ENCODE data around the gene TNFSF8.

TNFSF8 gene

GRCh38 chr9:114908104-114908622, 22.2 kb downstream of the TNFSF8 start (continued):
- TF ChIP-seq ZSCAN18 (tag by site-specific recombination; IDR thresholded peaks at IDR 0.05) (no peak), ZNF169 (tag by site-specific recombination; IDR thresholded peaks at IDR 0.05) (no peak), GLI4 (tag by site-specific recombination; IDR thresholded peaks at IDR 0.05) (no peak), KLF9 (tag by site-specific recombination; IDR thresholded peaks at IDR 0.05; ENCODE audit: low read depth) (no peak), ZNF513 (tag by site-specific recombination; IDR thresholded peaks at IDR 0.05) (no peak), ZNF510 (tag by site-specific recombination; IDR thresholded peaks at IDR 0.05; ENCODE audit: insufficient replicate concordance) (no peak), GLIS2 (tag by site-specific recombination; IDR thresholded peaks at IDR 0.05) (no peak), ZNF23 (tag by site-specific recombination; IDR thresholded peaks at IDR 0.05; ENCODE audit: borderline replicate concordance) (no peak), IKZF3 (tag by site-specific recombination; IDR thresholded peaks at IDR 0.05) (no peak), ZIC2 (tag by site-specific recombination; IDR thresholded peaks at IDR 0.05) (no peak), OSR2 (tag by site-specific recombination; IDR thresholded peaks at IDR 0.05) (no peak; the same call in 1 of the 2 replicates), ZNF654 (tag by site-specific recombination; IDR thresholded peaks at IDR 0.05; ENCODE audit: low read depth) (no peak), ZNF600 (tag by site-specific recombination; IDR thresholded peaks at IDR 0.05) (no peak), ZNF426 (tag by site-specific recombination; IDR thresholded peaks at IDR 0.05) (no peak), WT1 (tag by site-specific recombination; IDR thresholded peaks at IDR 0.05) (no peak), ZNF366 (tag by site-specific recombination; conservative IDR thresholded peaks at IDR 0.05) (peak; percentile 66), TSHZ1 (tag by site-specific recombination; IDR thresholded peaks at IDR 0.05; ENCODE audit: borderline replicate concordance) (no peak), ZNF610 (tag by site-specific recombination; IDR thresholded peaks at IDR 0.05; ENCODE audit: borderline replicate concordance) (no peak), ZNF335 (tag by site-specific recombination; conservative IDR thresholded peaks at IDR 0.05) (peak; percentile 42; the same call in 1 of the 2 replicates), GLI2 (tag by site-specific recombination; IDR thresholded peaks at IDR 0.05; ENCODE audit: borderline replicate concordance, low read depth) (no peak), ZNF184 (tag by site-specific recombination; IDR thresholded peaks at IDR 0.05) (no peak), OVOL3 (tag by site-specific recombination; IDR thresholded peaks at IDR 0.05) (no peak), PRDM10 (tag by site-specific recombination; IDR thresholded peaks at IDR 0.05) (0 out of 2 replicates have a peak, but pooled peaks have one; percentile 26), HIC1 (tag by site-specific recombination; IDR thresholded peaks at IDR 0.05) (no peak), ZNF785 (tag by site-specific recombination; IDR thresholded peaks at IDR 0.05) (no peak), AEBP2 (tag by site-specific recombination; IDR thresholded peaks at IDR 0.05; ENCODE audit: borderline replicate concordance) (no peak)
